Activated CD8-positive, alpha-beta T cell treated with anti-CD3 and anti-CD28 coated beads, Interleukin-2, amount 10 ng/mL, durations not matched to agents 7 days and 5 days (primary cell): ENCODE measurements around the gene ALDOB. TPM values are rescaled to one million over a fixed set of nuclear protein-coding genes. Genes with fewer than 3 reads are reported as not detected.
A peak's percentile ranks its signal among the peaks of the same experiment; 100 is the strongest.

Experiments used
- ATAC-seq: fragments of 150-1000 bp; cut with Tn5 transposase; one replicate; pipeline ENCODE4 v1.10.0; 2021; ENCODE audit warnings: moderate library complexity
- CTCF ChIA-PET: fragments of 350-600 bp; sonication (Branson Sonifier 250); formaldehyde crosslinking; loops from one replicate; lab custom pipeline; 2021; ENCODE audit warnings: antibody characterized with exemption; lab: Charles Lee
- POLR2A ChIA-PET: fragments of 350-600 bp; sonication (Branson Sonifier 250); formaldehyde crosslinking; loops from one replicate; lab custom pipeline; 2021; ENCODE audit warnings: antibody characterized with exemption; lab: Charles Lee
- DNase-seq: peaks from one replicate; pipeline ENCODE4 v3.0.0-alpha.2; 2020
- H3K27ac Mint-ChIP-seq: one replicate; pipeline ENCODE4 v1.8.0; 2021; ENCODE audit warnings: mild to moderate bottlenecking, mixed read lengths
- H3K27me3 Mint-ChIP-seq: one replicate; pipeline ENCODE4 v1.8.0; 2021; ENCODE audit warnings: low read depth, mixed read lengths
- H3K36me3 Mint-ChIP-seq: one replicate; pipeline ENCODE4 v1.8.0; 2021; ENCODE audit warnings: low read depth, mixed read lengths
- H3K4me1 Mint-ChIP-seq: one replicate; pipeline ENCODE4 v1.8.0; 2021; ENCODE audit warnings: low read depth, mixed read lengths
- H3K4me3 Mint-ChIP-seq: one replicate; pipeline ENCODE4 v1.8.0; 2021; ENCODE audit warnings: mild to moderate bottlenecking, mixed read lengths
- H3K9me3 Mint-ChIP-seq: one replicate; pipeline ENCODE4 v1.8.0; 2022; ENCODE audit warnings: mixed read lengths; ENCODE audit not compliant: insufficient read depth
- total RNA-seq, 2 experiments: library from RNA; stranded (reverse); gene quantifications; one replicate each; pipeline ENCODE4 v1.2.3, GENCODE V29; 2021

The ALDOB gene
- total RNA-seq, 2 experiments from 2014 or later: not detected

GRCh38 chr9:101419863-101420262 lies 15.7 kb downstream of the ALDOB start:
- H3K4me3 Mint-ChIP-seq: no peak overlapping the region
- ATAC-seq (no peak), DNase-seq (no peak)
- CTCF ChIA-PET: no interaction called here
- POLR2A ChIA-PET: no interaction called here
- no peaks in the 10 kb centered on the region for H3K27me3 Mint-ChIP-seq
- no peaks in the 10 kb centered on the region for H3K36me3 Mint-ChIP-seq
- H3K9me3 Mint-ChIP-seq: peaks cover 4% of the 10 kb centered on the region
- no peaks in the 10 kb centered on the region for H3K4me1 Mint-ChIP-seq
- no peak overlapping the region for H3K27ac Mint-ChIP-seq

- no peak for DNase-seq
- H3K4me3 Mint-ChIP-seq: no peak overlapping the region
- H3K9me3 Mint-ChIP-seq: peaks cover 14% of the 10 kb centered on the region
- ChIA-PET POLR2A (no interaction called here), CTCF (no interaction called here)
- peaks cover 3% of the 10 kb centered on the region for H3K36me3 Mint-ChIP-seq
- no peak overlapping the region for H3K27ac Mint-ChIP-seq
- no peaks in the 10 kb centered on the region for H3K27me3 Mint-ChIP-seq
- no peaks in the 10 kb centered on the region for H3K4me1 Mint-ChIP-seq
- ATAC-seq: no peak
Measured at GRCh38 chr9:101418518-101419430, 16.8 kb downstream of the ALDOB start.

- DNase-seq: no peak
- ATAC-seq: no peak
- ChIA-PET CTCF (no interaction called here), POLR2A (no interaction called here)
- Mint-ChIP-seq H3K36me3 (peaks cover 4% of the 10 kb centered on the region), H3K4me1 (no peaks in the 10 kb centered on the region), H3K9me3 (peaks cover 22% of the 10 kb centered on the region), H3K27ac (no peak overlapping the region), H3K27me3 (no peaks in the 10 kb centered on the region), H3K4me3 (no peak overlapping the region)
Measured at GRCh38 chr9:101417977-101418376, 17.6 kb downstream of the ALDOB start.

GRCh38 chr9:101417389-101417788 lies 18.2 kb downstream of the ALDOB start:
- Mint-ChIP-seq H3K4me1 (no peaks in the 10 kb centered on the region), H3K36me3 (peaks cover 8% of the 10 kb centered on the region), H3K27ac (no peak overlapping the region), H3K27me3 (no peaks in the 10 kb centered on the region), H3K9me3 (peaks cover 26% of the 10 kb centered on the region), H3K4me3 (no peak overlapping the region)
- ATAC-seq: no peak
- POLR2A ChIA-PET: no interaction called here
- CTCF ChIA-PET: no interaction called here
- no peak for DNase-seq

GRCh38 chr9:101415578-101415977 lies 20.0 kb downstream of the ALDOB start:
- H3K27me3 Mint-ChIP-seq: no peaks in the 10 kb centered on the region
- H3K27ac Mint-ChIP-seq: no peak overlapping the region
- H3K36me3 Mint-ChIP-seq: peaks cover 17% of the 10 kb centered on the region
- ChIA-PET CTCF (no interaction called here), POLR2A (no interaction called here)
- ATAC-seq (no peak), DNase-seq (no peak)
- H3K4me3 Mint-ChIP-seq: no peak overlapping the region
- H3K9me3 Mint-ChIP-seq: peaks cover 26% of the 10 kb centered on the region
- H3K4me1 Mint-ChIP-seq: no peaks in the 10 kb centered on the region

- peaks cover 31% of the 10 kb centered on the region for H3K9me3 Mint-ChIP-seq
Measured at GRCh38 chr9:101414839-101415238, 20.7 kb downstream of the ALDOB start.

GRCh38 chr9:101409079-101409477 lies 26.5 kb downstream of the ALDOB start:
- CTCF ChIA-PET: no interaction called here
- Mint-ChIP-seq H3K27ac (no peak overlapping the region), H3K36me3 (peaks cover 71% of the 10 kb centered on the region), H3K9me3 (peaks cover 68% of the 10 kb centered on the region), H3K27me3 (no peaks in the 10 kb centered on the region), H3K4me1 (no peaks in the 10 kb centered on the region), H3K4me3 (no peak overlapping the region)
- ATAC-seq (no peak), DNase-seq (no peak)
- POLR2A ChIA-PET: interaction anchor here (1.8 kb wide), 1 partner anchor 10 kb away, joined by 7 read pairs; the partner anchor contains the start of genes MRPL50 and ZNF189

More at GRCh38 chr9:101414839-101415238, 20.7 kb downstream of the ALDOB start:
- H3K36me3 Mint-ChIP-seq: peaks cover 21% of the 10 kb centered on the region
- H3K27me3 Mint-ChIP-seq: no peaks in the 10 kb centered on the region
- DNase-seq: no peak
- ATAC-seq: no peak
- H3K4me3 Mint-ChIP-seq: no peak overlapping the region
- no peak overlapping the region for H3K27ac Mint-ChIP-seq
- CTCF ChIA-PET: no interaction called here
- H3K4me1 Mint-ChIP-seq: no peaks in the 10 kb centered on the region
- POLR2A ChIA-PET: no interaction called here

- H3K9me3 Mint-ChIP-seq: peaks cover 69% of the 10 kb centered on the region
- CTCF ChIA-PET: no interaction called here
- no peak overlapping the region for H3K4me3 Mint-ChIP-seq
- H3K27ac Mint-ChIP-seq: no peak overlapping the region
- ATAC-seq (no peak), DNase-seq (no peak)
- POLR2A ChIA-PET: interaction anchor here (1.8 kb wide), 1 partner anchor 9 kb away, joined by 7 read pairs; the partner anchor contains the start of genes MRPL50 and ZNF189
- H3K36me3 Mint-ChIP-seq: peaks cover 76% of the 10 kb centered on the region
- H3K27me3 Mint-ChIP-seq: no peaks in the 10 kb centered on the region
- no peaks in the 10 kb centered on the region for H3K4me1 Mint-ChIP-seq
Measured at GRCh38 chr9:101408374-101409078, 27.0 kb downstream of the ALDOB start.

- Mint-ChIP-seq H3K27ac (no peak overlapping the region), H3K9me3 (peaks cover 46% of the 10 kb centered on the region), H3K27me3 (no peaks in the 10 kb centered on the region), H3K4me1 (peaks cover 21% of the 10 kb centered on the region), H3K36me3 (peaks cover 81% of the 10 kb centered on the region), H3K4me3 (no peak overlapping the region)
- ChIA-PET POLR2A (no interaction called here), CTCF (interaction anchor here (2.2 kb wide), 1 partner anchor 15 kb away, joined by 5 read pairs; no protein-coding TSS in a partner anchor)
- ATAC-seq (no peak), DNase-seq (no peak)
Measured at GRCh38 chr9:101403516-101404285, 31.9 kb downstream of the ALDOB start.

- peaks cover 68% of the 10 kb centered on the region for H3K36me3 Mint-ChIP-seq
- H3K4me3 Mint-ChIP-seq: peak overlapping the region; percentile 90
- POLR2A ChIA-PET: interaction anchor here (2.2 kb wide), 1 partner anchor 9 kb away, joined by 7 read pairs; no protein-coding TSS in a partner anchor
- CTCF ChIA-PET: interaction anchor here (1.5 kb wide), 1 partner anchor 130 kb away, joined by 4 read pairs; no protein-coding TSS in a partner anchor
- no peaks in the 10 kb centered on the region for H3K27me3 Mint-ChIP-seq
- ATAC-seq (no peak), DNase-seq (no peak)
- H3K27ac Mint-ChIP-seq: peak overlapping the region; percentile 36
- peaks cover 32% of the 10 kb centered on the region for H3K4me1 Mint-ChIP-seq
- H3K9me3 Mint-ChIP-seq: peaks cover 17% of the 10 kb centered on the region
Measured at GRCh38 chr9:101400120-101400519, 35.5 kb downstream of the ALDOB start.

GRCh38 chr9:101399643-101399970 lies 36.0 kb downstream of the ALDOB start:
- Mint-ChIP-seq H3K4me1 (peaks cover 35% of the 10 kb centered on the region), H3K36me3 (peaks cover 68% of the 10 kb centered on the region), H3K9me3 (peaks cover 15% of the 10 kb centered on the region), H3K27ac (peak overlapping the region; percentile 97), H3K27me3 (no peaks in the 10 kb centered on the region), H3K4me3 (peak overlapping the region; percentile 90)
- ChIA-PET POLR2A (interaction anchor here (1.3 to 2.2 kb wide), 2 partner anchors 9 to 10 kb away, joined by 6 to 7 read pairs; no protein-coding TSS in a partner anchor), CTCF (interaction anchor here (1.5 kb wide), 1 partner anchor 130 kb away, joined by 4 read pairs; no protein-coding TSS in a partner anchor)
- ATAC-seq: no peak
- no peak for DNase-seq
